HepG2 (cell line): ENCODE measurements around the gene UBL7. TPM values are rescaled to one million over a fixed set of nuclear protein-coding genes. Genes with fewer than 3 reads are reported as not detected.

ENCODE experiments used
- CC2D1A ChIP-seq: sonication (generic); formaldehyde crosslinking; IDR thresholded peaks from 2 replicates; pipeline ENCODE4 v1.8.1; 2023; ENCODE audit warnings: mild to moderate bottlenecking, missing genetic modification reagents
- HCFC1 ChIP-seq: fragments of 150-350 bp; IDR thresholded peaks from 2 replicates; pipeline ENCODE4 v1.6.1; 2014; ENCODE audit warnings: low read depth, low read length
- MAFF ChIP-seq: IDR thresholded peaks from 2 replicates; pipeline ENCODE4 v1.6.1; 2011; ENCODE audit warnings: low read depth, low read length, improper control_type of control experiment
- NR2F1 ChIP-seq, 2 experiments: fragments of 450-650 bp in 1 of 2; formaldehyde crosslinking in 1 of 2; IDR thresholded peaks; 2 replicates each; pipeline versions ENCODE4 v1.5.0 to v1.6.1; 2016 to 2020; ENCODE audit warnings: mild to moderate bottlenecking in 1 of 2, missing compliant biosample characterization in 1 of 2, missing genetic modification reagents in 1 of 2, moderate library complexity in 1 of 2
- RCOR2 ChIP-seq: IDR thresholded peaks from 2 replicates; pipeline ENCODE4 v1.6.1; 2016; ENCODE audit warnings: missing biosample characterization, missing genetic modification reagents
- RXRB ChIP-seq: IDR thresholded peaks from 2 replicates; pipeline ENCODE4 v1.6.1; 2016; ENCODE audit warnings: borderline replicate concordance, missing genetic modification reagents, missing compliant biosample characterization
- SCMH1 ChIP-seq: sonication (generic); formaldehyde crosslinking; IDR thresholded peaks from 2 replicates; pipeline ENCODE4 v1.9.0; 2021; ENCODE audit warnings: missing genetic modification reagents, mild to moderate bottlenecking, borderline replicate concordance
- TCF7L2 ChIP-seq: IDR thresholded peaks from 2 replicates; pipeline ENCODE4 v1.6.1; 2011; ENCODE audit warnings: mild to moderate bottlenecking, low read depth, low read length, moderate library complexity
- ZFP90 ChIP-seq: sonication (generic); formaldehyde crosslinking; IDR thresholded peaks from 2 replicates; pipeline ENCODE4 v1.8.0; 2022; ENCODE audit warnings: missing genetic modification reagents, mild to moderate bottlenecking, inconsistent platforms, borderline replicate concordance
- ZKSCAN8 ChIP-seq: IDR thresholded peaks from 2 replicates; pipeline ENCODE4 v1.6.1; 2016; ENCODE audit warnings: borderline replicate concordance, missing genetic modification reagents, missing compliant biosample characterization
- ZNF160 ChIP-seq: sonication (generic); formaldehyde crosslinking; IDR thresholded peaks from 2 replicates; pipeline ENCODE4 v1.8.0; 2022; ENCODE audit warnings: mild to moderate bottlenecking, inconsistent platforms, missing genetic modification reagents
- ZNF20 ChIP-seq: sonication (generic); formaldehyde crosslinking; IDR thresholded peaks from 2 replicates; pipeline ENCODE4 v1.4.0; 2020; ENCODE audit warnings: mild to moderate bottlenecking, moderate library complexity, missing genetic modification reagents
- ZNF276 ChIP-seq: sonication (generic); formaldehyde crosslinking; IDR thresholded peaks from 2 replicates; pipeline ENCODE4 v1.4.0; 2020; ENCODE audit warnings: mild to moderate bottlenecking, low read depth, missing genetic modification reagents
- ZNF382 ChIP-seq: sonication (generic); formaldehyde crosslinking; IDR thresholded peaks from 2 replicates; pipeline ENCODE4 v1.5.0; 2020; ENCODE audit warnings: missing genetic modification reagents, mild to moderate bottlenecking, borderline replicate concordance
- ZNF615 ChIP-seq: sonication (generic); formaldehyde crosslinking; IDR thresholded peaks from 2 replicates; pipeline ENCODE4 v1.5.0; 2020; ENCODE audit warnings: mild to moderate bottlenecking, missing genetic modification reagents, borderline replicate concordance
- ZNF703 ChIP-seq: sonication (generic); formaldehyde crosslinking; IDR thresholded peaks from 2 replicates; pipeline ENCODE4 v1.5.1; 2020; ENCODE audit warnings: missing genetic modification reagents, mild to moderate bottlenecking, moderate library complexity, borderline replicate concordance
- polyA plus RNA-seq, 8 experiments: library from polyadenylated mRNA; depleted of rRNA in 3 of 8; stranded (reverse) in 7 of 8; unstranded in 1 of 8; fragments of >200 nt; fragmentation: Illumina TruSeq in 4 of 8; extraction: Trizol in 4 of 8; gene quantifications; 2 replicates each; pipeline versions ENCODE4 v1.2.1 to v1.2.3, GENCODE V29; 2011 to 2016; ENCODE audit warnings: low read depth in 4 of 8, missing spikeins in 1 of 8, mixed read lengths in 1 of 8; ENCODE audit not compliant: insufficient read depth in 1 of 8
- total RNA-seq, 5 experiments: library from RNA; depleted of rRNA; stranded (reverse); fragments of >200 nt; fragmentation: Illumina TruSeq; extraction: Trizol; gene quantifications; 2 replicates each; pipeline ENCODE4 v1.2.3, GENCODE V29; 2016; ENCODE audit warnings: low read depth in 1 of 5
- TF ChIP-seq, protein P1 (sequence below): sonication (generic); formaldehyde crosslinking; IDR thresholded peaks from 2 replicates; pipeline ENCODE4 v1.5.0; 2020; ENCODE audit warnings: mild to moderate bottlenecking, missing genetic modification reagents, borderline replicate concordance
- TF ChIP-seq, protein P2 (sequence below): sonication (generic); formaldehyde crosslinking; IDR thresholded peaks from 2 replicates; pipeline ENCODE4 v1.4.0; 2020; ENCODE audit warnings: missing genetic modification reagents, borderline replicate concordance

UBL7 gene
- total and polyA plus RNA-seq, 2 of the 13 experiments (the other 11 are each of a cell fraction or from before 2014, with no cell fraction given) = 55.0 to 63.5 TPM

DNA sequence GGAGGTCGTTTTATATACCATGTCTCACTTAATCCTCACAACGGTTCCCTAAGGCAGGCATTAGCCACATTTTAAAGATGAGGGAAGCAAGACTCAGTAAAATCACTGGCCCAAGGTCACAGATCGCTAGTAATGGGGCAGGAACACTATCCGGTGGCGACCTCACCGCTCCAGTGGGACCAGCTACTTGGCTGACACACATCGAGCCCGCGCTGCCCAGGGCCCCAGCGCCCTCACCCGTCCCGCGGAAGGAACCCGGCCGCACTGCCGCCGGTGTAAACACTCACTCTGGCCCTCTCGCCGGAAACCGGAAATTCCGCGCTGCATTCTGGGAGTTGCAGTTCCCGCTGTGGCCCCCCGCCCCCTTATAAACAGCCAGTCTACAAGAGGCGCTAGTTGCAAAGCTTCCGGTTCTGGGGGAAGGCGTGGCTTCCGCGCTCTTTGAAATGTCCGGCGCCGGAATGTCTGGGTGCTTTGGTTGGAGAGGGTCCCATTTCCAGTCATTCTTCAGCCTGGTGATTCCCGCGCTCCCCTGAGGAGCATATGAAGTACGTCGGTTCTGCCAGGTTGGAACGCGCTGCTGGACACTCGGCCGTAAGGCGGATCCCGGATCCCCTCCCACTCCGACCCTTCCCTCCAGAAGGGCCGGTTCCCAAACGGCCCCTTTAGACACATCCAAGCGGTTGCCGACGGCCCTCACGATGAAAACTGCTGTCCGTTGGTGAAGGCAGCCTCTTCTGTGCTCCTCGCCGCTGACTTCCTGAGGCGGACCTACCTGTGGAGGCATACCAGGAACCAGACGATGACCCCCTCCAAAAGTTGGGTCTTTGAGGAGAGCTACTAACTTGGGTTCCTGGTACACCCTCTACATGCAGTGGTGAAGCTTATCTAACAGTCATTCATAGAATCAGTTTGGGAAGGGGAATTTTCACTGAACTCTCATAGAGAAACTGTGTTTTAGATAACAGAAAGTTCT, at the start of gene UBL7 (continued):
- TF ChIP-seq, protein P1, sequence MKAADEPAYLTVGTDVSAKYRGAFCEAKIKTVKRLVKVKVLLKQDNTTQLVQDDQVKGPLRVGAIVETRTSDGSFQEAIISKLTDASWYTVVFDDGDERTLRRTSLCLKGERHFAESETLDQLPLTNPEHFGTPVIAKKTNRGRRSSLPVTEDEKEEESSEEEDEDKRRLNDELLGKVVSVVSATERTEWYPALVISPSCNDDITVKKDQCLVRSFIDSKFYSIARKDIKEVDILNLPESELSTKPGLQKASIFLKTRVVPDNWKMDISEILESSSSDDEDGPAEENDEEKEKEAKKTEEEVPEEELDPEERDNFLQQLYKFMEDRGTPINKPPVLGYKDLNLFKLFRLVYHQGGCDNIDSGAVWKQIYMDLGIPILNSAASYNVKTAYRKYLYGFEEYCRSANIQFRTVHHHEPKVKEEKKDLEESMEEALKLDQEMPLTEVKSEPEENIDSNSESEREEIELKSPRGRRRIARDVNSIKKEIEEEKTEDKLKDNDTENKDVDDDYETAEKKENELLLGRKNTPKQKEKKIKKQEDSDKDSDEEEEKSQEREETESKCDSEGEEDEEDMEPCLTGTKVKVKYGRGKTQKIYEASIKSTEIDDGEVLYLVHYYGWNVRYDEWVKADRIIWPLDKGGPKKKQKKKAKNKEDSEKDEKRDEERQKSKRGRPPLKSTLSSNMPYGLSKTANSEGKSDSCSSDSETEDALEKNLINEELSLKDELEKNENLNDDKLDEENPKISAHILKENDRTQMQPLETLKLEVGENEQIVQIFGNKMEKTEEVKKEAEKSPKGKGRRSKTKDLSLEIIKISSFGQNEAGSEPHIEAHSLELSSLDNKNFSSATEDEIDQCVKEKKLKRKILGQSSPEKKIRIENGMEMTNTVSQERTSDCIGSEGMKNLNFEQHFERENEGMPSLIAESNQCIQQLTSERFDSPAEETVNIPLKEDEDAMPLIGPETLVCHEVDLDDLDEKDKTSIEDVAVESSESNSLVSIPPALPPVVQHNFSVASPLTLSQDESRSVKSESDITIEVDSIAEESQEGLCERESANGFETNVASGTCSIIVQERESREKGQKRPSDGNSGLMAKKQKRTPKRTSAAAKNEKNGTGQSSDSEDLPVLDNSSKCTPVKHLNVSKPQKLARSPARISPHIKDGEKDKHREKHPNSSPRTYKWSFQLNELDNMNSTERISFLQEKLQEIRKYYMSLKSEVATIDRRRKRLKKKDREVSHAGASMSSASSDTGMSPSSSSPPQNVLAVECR (CRISPR knock-in tag) = peak; percentile 94
- TF ChIP-seq ZNF382 (CRISPR knock-in tag) (no peak), ZFP90 (peak; percentile 26), ZKSCAN8 (CRISPR knock-in tag) (peak; percentile 27; the same call in 1 of the 2 replicates), MAFF (no peak), RCOR2 (CRISPR knock-in tag) (no peak; the same call in 1 of the 2 replicates), ZNF615 (CRISPR knock-in tag) (no peak; the same call in 1 of the 2 replicates), ZNF703 (no peak), ZNF160 (CRISPR knock-in tag) (peak; percentile 9; the same call in 1 of the 2 replicates), NR2F1 (CRISPR knock-in tag; IDR thresholded peaks at IDR 0.05) (no peak; a peak in 1 of 4 replicates), ZNF276 (no peak), HCFC1 (peak; percentile 95), CC2D1A (no peak), TCF7L2 (no peak), RXRB (CRISPR knock-in tag) (peak; percentile 83; the same call in 1 of the 2 replicates), SCMH1 (CRISPR knock-in tag) (no peak), ZNF20 (CRISPR knock-in tag) (no peak)
- TF ChIP-seq, protein P2, sequence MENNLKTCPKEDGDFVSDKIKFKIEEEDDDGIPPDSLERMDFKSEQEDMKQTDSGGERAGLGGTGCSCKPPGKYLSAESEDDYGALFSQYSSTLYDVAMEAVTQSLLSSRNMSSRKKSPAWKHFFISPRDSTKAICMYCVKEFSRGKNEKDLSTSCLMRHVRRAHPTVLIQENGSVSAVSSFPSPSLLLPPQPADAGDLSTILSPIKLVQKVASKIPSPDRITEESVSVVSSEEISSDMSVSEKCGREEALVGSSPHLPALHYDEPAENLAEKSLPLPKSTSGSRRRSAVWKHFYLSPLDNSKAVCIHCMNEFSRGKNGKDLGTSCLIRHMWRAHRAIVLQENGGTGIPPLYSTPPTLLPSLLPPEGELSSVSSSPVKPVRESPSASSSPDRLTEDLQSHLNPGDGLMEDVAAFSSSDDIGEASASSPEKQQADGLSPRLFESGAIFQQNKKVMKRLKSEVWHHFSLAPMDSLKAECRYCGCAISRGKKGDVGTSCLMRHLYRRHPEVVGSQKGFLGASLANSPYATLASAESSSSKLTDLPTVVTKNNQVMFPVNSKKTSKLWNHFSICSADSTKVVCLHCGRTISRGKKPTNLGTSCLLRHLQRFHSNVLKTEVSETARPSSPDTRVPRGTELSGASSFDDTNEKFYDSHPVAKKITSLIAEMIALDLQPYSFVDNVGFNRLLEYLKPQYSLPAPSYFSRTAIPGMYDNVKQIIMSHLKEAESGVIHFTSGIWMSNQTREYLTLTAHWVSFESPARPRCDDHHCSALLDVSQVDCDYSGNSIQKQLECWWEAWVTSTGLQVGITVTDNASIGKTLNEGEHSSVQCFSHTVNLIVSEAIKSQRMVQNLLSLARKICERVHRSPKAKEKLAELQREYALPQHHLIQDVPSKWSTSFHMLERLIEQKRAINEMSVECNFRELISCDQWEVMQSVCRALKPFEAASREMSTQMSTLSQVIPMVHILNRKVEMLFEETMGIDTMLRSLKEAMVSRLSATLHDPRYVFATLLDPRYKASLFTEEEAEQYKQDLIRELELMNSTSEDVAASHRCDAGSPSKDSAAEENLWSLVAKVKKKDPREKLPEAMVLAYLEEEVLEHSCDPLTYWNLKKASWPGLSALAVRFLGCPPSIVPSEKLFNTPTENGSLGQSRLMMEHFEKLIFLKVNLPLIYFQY (CRISPR knock-in tag) = peak; percentile 21
